Activated CD4-positive, alpha-beta T cell treated with anti-CD3 and anti-CD28 coated beads, Interleukin-2, amount 50 U/mL, for 24 hours (primary cell): ENCODE data around the gene ACTL6A.
"Not testable (repeated sequence)": the region's sequence is repeated elsewhere in the genome, so short reads cannot be mapped to it uniquely, and the experiment has no call there.

Experiments used
- DNase-seq, 2 donors: peaks; one replicate each; pipeline ENCODE4 v3.0.0-alpha.2; 2020; ENCODE audit warnings: low read depth in 1 of 2, low spot score in 1 of 2

ACTL6A gene

DNA sequence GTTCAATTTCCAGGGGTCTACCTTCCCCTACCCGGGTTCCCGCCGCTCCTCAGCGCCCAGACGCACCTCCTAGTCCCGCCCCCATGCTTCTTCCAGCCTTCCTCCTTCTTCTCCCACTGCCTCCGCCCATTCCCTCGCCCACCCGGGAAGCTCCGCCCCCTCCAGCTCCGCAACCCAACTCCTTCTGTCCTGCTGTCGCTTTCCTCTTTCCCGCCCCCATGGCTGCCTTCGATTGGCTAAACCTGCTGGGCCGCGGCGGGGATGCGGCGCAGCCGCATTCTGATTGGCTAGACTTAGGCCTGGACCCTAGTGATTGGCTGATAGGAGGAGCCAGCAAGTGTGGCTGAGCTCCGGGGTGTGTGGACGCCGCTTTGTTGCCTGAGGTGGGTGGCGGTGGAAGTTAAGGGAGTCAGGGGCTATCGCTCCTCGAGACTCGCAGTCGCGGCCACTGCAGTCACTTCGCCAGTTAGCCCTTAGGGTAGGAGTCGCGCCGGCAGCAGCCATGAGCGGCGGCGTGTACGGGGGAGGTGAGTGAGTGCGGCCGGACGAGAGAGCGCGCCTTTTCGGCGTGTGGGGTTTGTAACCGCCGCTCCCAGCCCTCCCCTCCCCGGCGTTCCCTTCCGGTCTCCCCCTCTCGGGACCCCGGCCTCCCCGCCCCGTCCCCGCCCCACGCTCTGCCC, at the start of gene ACTL6A:
TSS of gene ACTL6A (plus strand) at position 336 of the 680 bp plus-strand sequence. CDS start at position 503, 167 bp downstream.
- DNase-seq, result peak; percentile 96 to 99

DNA sequence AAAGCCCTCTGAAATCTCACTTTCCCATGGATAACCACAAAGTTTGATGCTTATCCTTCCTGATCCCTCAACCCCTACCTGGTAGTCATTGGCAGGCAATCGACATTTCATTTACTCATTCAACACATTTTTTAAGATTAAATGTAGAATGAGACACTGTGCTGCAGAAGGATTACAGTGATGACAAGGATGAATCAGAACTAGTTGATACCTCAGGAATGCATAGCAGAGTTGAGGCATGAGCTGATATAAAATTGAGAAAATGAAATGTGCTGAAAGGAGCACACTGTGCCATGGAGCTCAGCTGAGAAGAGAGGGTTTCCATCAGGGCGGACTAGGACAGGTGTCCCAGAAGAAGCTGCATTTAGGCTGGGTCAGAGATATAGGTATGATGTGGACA, 48.9 kb upstream of the ACTL6A start:
- no peak for DNase-seq

DNA sequence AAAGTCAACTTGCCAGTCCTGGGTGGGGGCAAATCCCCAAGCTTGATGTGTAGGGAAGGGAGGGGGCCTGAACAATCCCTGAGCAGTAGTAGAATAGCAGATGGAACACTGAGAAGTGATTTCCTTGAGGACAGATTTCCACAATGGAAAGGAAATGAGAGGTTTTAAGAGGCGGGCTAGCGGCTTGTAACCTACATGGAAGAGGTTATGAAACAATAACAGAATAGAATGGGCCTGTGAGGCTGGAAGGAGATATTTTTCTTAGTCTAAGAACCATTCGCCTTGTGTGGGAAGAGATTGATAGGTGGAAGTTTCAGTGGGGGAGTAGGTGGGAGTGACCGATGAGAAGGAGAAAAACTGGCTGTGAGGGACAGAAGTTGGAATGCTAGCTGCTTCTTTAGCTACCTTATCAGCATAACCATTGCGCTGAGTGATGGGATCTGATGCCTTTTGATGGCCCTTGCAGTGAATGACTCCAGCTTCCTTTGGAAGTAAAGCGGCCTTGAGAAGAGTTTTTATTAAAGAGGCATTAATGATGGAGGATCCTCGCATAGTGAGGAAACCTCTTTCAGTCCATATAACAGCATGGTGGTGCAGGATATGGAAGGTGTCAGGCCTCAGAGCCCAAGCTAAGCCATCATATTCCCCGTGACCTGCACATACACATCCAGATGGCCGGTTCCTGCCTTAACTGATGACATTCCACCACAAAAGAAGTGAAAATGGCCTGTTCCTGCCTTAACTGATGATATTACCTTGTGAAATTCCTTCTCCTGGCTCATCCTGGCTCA, 46.1 kb upstream of the ACTL6A start:
- DNase-seq, result not testable (repeated sequence)

DNA sequence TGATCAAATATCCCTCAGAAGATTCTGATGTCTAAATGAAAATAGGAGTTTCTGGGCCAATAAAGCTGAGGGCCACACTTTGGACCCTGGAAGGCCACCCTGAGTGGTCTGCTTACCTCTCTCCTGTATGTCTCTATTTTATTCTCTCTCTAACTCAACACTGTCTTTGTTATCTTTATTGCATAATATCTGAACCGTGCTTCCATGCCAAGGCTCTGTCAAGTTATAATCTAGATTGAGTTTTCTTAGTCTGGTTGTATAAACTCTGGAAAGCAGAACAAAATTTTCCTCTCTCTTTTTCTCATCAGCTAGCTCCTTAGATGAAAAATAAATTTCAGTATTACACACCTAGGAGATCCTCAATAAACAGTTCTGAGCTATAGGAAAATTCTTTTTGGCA, 36.2 kb upstream of the ACTL6A start:
- DNase-seq, result no peak

DNA sequence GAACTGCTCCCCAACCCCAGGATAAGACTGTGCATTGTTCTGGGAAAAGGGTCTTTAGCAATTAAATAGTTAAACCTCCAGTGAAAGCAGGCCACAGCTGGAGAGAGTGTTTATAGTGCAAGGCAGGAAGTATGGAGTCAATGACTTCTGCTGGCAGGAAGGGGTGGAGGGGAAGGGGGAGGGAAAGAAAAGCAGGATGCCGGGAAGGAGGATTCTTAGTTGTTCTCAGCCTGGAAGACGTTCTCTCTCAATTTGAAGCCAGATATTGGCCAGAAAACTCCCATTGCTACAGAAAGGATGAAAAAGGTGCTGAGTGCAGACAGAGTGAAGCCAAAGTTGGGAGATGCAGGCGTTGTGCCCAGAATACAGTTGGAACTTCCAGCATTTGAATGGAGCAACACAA, 35.7 kb upstream of the ACTL6A start:
- no peak for DNase-seq

DNA sequence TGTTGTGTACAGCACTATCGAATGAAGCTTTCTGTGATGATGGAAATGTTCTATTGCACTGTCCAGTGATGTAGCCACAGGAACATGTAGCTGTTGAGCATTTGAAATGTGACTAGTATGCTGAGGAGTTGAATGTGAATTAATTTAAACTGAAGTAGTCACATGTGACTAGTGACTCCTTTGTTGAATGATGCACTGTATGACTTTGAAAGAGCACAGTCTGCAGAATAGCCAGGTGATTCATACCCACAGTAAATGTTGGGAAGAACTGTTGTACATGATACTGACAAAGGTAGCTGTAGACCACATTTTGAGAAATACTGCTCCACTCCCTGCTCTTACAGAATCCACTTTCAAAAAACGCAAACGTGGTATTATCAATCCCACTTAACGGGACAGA, 34.0 kb upstream of the ACTL6A start:
- DNase-seq, result no peak

DNA sequence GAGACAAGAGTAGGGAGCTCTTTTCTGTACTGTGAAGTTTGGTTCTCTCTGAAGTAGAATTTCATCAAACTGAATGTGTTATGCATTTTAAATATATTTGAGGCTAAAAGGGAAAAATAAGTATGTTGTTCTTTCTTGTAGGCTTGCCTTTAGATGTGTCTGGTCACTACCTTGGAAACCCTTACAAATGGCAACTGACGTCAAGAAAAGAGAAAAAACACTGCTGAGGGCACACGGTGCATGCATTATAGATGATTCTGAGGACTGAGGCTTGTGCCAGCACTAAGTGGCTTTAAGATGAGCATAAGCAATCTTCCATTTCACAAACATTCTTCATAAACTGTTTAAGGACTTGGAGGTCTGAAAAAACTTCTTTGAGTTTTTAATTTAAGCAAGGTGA, 31.1 kb upstream of the ACTL6A start:
- no peak for DNase-seq

DNA sequence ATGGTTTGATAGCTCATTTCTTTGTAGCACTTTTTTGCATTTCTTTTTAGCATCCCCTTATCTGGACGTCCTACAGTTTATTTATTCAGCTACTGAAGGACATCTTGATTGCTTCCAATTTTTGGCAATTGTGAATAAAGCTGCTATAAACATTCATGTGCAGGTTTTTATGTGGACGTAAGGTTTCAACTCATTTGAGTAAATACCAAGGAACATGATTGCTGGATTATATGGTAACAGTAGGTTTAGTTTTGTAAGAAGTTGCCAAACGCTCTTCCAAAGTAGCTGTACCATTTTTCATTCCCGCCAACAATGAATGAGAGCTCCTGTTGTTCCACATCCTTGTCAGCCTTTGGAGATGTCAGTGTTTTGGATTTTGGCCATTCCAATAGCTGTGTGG, 29.5 kb upstream of the ACTL6A start:
- no peak for DNase-seq

DNA sequence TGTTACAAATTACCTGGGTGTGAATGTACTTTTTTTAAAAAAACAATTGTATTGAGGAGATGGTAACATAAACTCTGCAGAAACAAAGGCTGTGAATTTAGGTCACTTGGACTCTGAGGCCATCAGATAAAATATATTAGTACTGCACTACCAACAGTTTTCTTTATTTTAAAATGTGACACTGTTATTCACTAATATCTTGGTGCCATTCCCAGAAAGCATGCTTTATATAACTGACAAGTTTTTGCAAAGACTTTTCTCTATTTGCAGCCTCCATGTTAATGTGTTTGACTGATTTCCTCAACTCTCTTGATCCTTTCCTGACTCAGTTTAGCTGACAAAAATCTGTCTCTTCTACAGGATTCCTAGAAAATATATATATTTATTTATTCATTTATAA, 26.5 kb upstream of the ACTL6A start:
- DNase-seq, result no peak

DNA sequence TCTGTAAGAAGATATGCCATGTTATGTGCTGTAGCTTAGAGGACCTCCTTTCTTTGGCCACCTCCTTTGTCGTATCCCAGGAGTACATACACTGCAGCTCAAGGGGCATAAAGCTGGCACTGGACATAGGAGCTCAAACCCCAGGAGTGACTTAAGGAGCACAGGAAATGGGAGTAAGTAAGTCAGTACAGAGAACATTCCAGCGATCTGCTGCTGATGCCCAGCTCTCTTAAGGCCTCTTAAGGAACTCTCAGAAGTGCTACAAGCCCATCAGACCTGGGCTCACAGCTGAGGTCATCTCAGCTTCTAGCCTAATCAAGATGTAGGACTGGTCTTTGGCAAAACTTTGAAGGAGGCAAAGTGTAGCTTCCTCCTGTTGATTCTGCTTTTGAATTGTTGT, 21.6 kb upstream of the ACTL6A start:
- DNase-seq, result no peak

DNA sequence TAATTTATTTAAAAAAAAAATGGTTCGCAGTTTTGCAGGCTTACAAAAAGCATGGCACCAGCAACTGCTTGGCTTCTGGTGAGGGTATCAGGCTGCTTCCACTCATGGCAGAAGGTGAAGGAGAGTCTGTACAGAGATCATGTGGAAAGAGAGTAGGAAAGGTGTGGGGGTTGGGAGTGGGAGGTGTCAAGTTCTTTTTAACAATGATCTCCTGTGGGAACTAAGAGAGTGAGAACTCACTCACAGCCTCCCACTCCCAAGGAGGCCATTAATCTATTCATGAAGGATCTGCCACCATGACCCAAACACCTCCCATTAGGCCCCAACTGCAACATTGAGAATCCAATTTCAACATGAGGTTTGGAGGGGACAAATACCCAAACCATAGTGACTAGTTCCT, 21.1 kb upstream of the ACTL6A start:
- DNase-seq, result no peak

DNA sequence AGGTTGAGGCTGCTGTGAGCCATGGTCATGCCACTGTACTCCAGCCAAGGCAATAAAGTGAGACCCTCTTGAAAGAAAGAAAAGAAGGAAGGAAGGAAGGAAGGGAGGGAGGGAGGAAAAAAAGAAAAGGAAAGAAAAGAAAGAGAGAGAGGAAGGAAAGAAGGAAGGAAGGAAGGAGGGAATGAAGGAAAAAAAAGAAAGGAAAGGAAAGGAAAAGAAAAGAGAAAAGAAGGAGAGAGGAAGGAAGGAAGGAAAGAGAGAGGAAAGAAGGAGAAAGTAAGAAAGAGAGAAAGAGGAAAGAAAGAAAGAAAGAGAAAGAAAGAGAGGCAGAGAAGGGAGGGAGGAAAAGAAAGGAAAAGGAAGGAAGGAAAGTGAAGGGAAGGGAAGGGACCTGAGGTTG, 20.4 kb upstream of the ACTL6A start:
- DNase-seq, result no peak

DNA sequence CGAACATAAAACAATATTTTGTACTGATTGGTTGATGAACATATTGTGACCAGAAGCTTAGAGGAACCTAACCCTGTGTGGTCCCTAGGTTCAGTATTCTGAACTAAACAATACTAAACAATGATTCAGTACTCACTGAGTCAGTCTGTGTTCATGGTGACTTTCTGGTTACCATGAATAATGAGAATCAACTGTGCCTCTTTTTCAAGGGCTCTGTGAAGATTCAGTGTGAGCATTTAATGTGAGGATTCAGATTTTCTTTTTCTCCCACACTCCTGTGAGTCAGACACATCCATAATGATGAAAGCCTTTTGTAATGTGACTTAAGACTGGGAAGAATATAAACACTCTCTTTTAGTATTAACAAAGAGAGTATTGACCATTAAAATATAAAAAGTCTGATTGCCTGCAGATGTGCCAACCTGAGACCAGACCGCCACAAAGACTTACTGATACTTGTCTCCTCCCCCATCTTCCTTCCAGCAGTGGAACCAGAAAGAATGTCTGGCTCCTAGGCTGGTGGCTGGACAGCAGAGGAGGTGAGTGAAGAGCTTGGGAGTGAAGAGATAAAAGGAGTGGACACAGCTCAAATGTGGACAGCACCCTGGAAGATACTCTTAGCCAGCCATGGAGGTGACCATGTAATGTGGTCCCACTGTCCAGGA, 17.6 kb upstream of the ACTL6A start:
- DNase-seq, result no peak

DNA sequence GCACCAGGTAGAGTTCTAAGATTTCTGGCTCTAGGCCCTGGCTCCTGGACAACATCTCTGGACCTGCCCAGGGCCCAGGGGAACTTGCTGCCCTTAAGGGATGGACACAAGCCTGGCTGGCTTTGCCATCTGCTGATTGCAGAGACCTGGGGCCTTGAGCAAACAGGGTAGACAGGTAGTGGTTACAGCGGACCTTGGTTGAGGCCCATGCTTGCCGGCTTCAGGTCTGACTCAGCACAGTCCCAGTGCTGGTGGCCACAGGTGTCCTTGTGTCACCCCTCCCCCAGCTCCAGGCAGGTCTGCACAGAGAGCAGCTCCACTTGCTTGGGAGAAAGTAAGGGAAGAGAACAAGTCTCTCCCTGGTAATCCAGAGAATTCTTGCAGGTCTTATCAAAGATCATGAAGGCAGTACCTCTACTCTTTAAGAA, 15.9 kb upstream of the ACTL6A start:
- no peak for DNase-seq

DNA sequence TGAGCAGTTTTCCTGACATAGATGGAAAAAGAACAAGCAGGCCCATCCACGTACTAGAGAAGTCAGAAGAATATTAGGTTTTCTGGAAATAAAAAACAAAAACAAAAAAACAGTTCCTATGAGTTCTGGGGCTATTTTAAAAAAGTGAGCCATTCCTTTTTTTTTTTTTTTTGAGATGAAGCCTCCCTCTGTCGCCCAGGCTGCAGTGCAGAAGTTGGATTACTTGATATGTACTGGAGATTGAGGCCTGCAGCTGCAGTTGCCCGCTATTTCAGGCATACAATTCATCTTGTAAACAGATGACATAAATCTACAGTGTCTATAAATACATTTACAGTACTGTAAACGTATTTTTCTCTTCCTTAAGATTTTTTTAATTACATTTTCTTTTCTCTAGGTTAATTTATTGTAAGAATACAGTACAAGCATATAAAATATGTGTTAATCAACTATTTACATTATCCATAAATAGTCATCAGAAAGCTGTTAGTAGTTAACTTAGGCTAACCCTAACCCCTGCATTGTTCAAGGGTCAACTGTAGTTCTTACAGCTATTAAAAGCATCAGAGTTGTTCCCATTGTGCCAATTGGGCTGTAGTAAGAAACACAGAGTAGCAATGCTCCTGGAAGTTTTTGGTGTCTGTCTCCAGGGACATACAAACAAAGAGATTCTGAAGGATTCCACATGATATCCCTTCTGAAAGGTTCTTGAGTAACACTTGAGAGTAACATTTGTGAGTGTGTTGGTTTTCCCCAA, 11.2 kb upstream of the ACTL6A start:
- DNase-seq, result no peak

DNA sequence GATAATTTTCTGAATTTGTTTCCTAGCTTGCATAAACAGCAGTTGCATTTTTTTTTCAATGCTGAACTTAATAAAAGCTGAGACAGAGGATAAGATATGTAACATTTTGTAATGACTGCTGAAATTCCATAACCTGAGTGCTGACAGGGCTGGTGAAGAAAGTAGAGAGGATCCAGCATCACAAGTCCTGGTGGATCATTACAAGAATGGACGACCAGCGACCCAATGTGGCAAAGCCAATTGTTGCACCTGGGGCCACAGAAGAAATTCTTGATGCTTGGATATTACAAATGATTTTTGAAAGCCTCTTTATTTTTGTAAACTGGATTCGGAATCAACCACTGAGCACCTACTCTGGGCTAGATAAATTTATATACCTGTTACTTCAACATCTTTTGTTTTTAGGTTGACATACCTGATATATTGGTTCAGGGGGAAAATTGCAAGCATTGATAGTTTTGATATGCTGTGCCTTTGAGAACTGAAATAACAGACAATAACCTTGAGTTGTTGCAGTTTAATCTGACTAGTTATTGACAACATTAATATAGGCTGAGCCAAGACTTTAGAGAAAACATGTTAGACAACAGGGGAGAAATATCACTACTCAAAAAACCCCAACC, 3.9 kb upstream of the ACTL6A start:
- DNase-seq, result peak in 1 of 2 donors; percentile 17

DNA sequence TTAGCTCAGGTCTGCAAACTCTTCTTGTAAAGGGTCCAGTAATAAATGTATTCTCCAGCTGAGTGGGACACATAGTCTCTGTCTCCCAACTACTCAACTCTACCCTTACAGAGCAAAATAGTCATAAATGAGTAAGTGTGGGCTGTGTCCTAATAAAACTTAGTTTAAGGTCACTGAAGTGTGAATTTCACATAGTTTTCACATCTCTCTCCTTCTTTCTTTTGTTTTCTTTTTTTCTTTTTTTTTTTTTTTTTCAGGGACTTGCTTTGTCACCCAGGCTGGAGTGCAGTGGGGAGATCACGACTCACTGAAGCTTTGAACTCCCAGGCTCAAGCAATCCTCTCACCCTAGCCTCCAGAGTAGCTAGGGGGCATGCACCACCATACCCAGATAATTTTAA, 1.9 kb upstream of the ACTL6A start:
- DNase-seq, result no peak

DNA sequence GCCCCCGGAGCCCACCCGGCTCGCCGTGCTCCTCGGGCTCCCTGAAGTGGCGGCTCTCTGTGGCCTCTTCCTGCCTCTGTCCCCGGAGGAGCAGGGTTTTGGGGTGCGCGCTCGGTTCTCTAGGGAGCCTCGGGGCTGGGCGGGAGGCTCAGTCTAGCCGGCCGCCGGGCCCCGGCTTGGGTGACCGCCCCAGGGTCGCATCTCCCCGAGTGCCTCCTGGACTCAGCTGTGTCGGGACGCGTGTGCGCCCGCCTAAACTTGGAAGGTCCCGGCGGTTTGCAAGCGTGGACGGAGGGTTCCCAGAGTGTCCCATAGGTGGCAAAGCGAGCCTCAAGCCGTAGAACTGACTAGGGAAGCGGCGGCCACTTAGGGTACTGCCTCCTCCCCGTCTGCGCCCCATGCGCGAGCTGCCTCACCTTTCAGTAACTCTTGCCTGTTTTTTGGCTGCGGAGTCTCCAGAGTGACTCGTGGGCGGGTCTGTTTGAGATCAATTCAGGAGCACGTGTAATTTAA, 601 bp downstream of the ACTL6A start:
- peak; percentile 43 to 64 for DNase-seq

DNA sequence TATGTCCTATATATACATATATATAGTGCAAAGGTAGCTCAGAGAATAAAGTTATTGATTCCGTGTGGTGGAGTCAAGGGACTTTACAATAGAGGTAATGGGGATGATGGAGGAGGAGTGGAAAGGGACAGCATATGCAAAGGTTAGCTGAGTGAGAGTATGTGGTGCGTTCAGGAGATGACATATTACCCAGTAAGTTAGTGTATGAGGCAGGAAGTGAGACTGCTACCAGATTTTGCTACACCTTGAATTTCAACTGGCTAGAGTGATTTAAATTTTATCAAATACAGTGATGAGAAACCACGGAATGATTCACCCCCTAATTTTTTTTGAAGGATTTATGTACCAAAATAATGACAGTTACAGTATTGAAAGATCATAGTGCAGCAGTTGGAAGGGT, 2.8 kb downstream of the ACTL6A start:
- no peak for DNase-seq

DNA sequence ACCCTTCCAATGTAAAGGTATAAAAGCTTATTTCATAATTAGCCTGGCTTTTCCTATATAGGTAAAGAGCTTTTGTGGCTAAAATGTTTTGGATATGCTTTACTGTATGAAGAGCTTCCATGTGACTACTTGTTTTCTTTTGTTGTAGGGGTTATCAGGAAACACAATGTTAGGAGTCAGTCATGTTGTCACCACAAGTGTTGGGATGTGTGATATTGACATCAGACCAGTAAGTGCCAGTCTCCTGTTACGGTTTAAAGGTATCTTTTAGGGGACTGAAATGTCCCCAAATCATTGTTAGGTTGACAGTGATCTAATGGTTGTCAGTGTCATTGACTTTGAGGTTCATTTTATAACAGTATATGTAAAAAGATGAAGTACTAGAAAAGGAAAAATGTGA, 18.3 kb downstream of the ACTL6A start:
- no peak for DNase-seq

DNA sequence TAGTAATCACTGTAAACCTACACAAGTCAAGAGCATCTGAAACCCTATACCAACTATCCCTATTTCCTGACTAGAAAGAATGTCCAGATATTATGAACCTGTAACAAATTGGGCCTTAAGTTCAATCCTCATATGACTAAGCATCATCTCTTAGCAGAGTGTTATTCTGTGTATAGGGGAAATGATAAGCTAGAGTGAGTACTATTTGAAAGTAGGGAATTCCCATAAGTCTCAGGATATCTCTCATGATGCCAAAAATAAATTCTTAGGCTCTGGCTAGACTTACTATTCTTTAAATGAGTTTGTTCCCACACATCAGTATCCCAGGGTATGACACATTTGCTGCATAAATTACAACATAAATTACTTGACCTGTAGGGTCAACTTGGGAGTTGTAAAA, 26.4 kb downstream of the ACTL6A start:
- no peak for DNase-seq
